GM12878 (cell line): ENCODE measurements around the gene HBD. TPM values are rescaled to one million over a fixed set of nuclear protein-coding genes. Genes with fewer than 3 reads are reported as not detected.

Experiments
- ATAC-seq: fragments of 200-7000 bp; cut with Tn5 transposase; 3 replicates; pipeline ENCODE4 v1.9.1; 2020; ENCODE audit warnings: mild to moderate bottlenecking, moderate library complexity
- BruUV-seq: library from RNA; stranded (reverse); fragments of 400-500 nt; replicated peaks from 2 replicates; lab custom pipeline; 2021; lab: Mats Ljungman, UMichigan
- CTCF ChIA-PET: fragments of 300-600 bp; sonication (Branson Sonifier 250); formaldehyde crosslinking; extraction: SDS; loops from one replicate; lab custom pipeline; 2021; ENCODE audit warnings: inconsistent platforms; lab: Yijun Ruan, JAX
- POLR2A ChIA-PET: fragments of 350-600 bp; formaldehyde crosslinking; extraction: SDS; loops from one replicate; lab custom pipeline; 2021; ENCODE audit warnings: inconsistent platforms; lab: Charles Lee
- RAD21 ChIA-PET: fragments of 300-600 bp; sonication (Branson Sonifier 250); formaldehyde crosslinking; loops from one replicate; lab custom pipeline; 2023; ENCODE audit warnings: antibody characterized with exemption; ENCODE audit not compliant: unreplicated experiment; lab: Charles Lee
- SMC1A ChIA-PET: fragments of 300-600 bp; sonication (Branson Sonifier 250); formaldehyde crosslinking; loops from one replicate; lab custom pipeline; 2023; ENCODE audit not compliant: unreplicated experiment, uncharacterized antibody; lab: Charles Lee
- DNase-seq: peaks from one replicate; pipeline ENCODE4 v3.0.0-alpha.2; 2011; ENCODE audit warnings: low read depth, low spot score
- FAIRE-seq: peaks from 3 replicates; lab custom pipeline; 2011; peaks lifted over from hg19 to GRCh38; lab: Jason Lieb, UNC
- H2AFZ ChIP-seq: 2 replicates; pipeline ENCODE4 v1.6.0; 2011; ENCODE audit warnings: low read depth, low read length, control low read depth; ENCODE audit not compliant: control insufficient read depth
- H3K27ac ChIP-seq: 2 replicates; pipeline ENCODE4 v1.5.1; 2011; ENCODE audit warnings: control low read depth; ENCODE audit not compliant: control insufficient read depth, insufficient read depth
- H3K27me3 ChIP-seq, 2 experiments: replicated peaks in 1 of 2; 2 replicates each; pipeline versions ENCODE4 v1.6.0 to v1.6.1; 2011; ENCODE audit warnings: low read length in 1 of 2; ENCODE audit not compliant: control insufficient read depth in 2 of 2, insufficient read depth in 2 of 2
- H3K36me3 ChIP-seq, 2 experiments: 2 replicates each; pipeline ENCODE4 v1.5.1; 2011; ENCODE audit warnings: low read length in 1 of 2; ENCODE audit not compliant: control insufficient read depth in 2 of 2, insufficient read depth in 2 of 2
- H3K4me1 ChIP-seq: 2 replicates; pipeline ENCODE4 v1.6.1; 2011; ENCODE audit warnings: mild to moderate bottlenecking, low read length, moderate library complexity, mixed read lengths; ENCODE audit not compliant: control insufficient read depth, insufficient read depth
- H3K4me2 ChIP-seq: 2 replicates; pipeline ENCODE4 v1.6.0; 2011; ENCODE audit warnings: control low read depth; ENCODE audit not compliant: control insufficient read depth, insufficient read depth
- H3K4me3 ChIP-seq: fragments of 200-600 bp; sonication (generic); 2 replicates; pipeline ENCODE4 v1.5.1; 2016
- H3K79me2 ChIP-seq: 2 replicates; pipeline ENCODE4 v1.6.0; 2011; ENCODE audit warnings: low read length; ENCODE audit not compliant: control insufficient read depth, insufficient read depth
- H3K9ac ChIP-seq: 2 replicates; pipeline ENCODE4 v1.8.0; 2011; ENCODE audit warnings: low read length, control low read depth, mixed read lengths; ENCODE audit not compliant: control insufficient read depth, insufficient read depth
- H3K9me3 ChIP-seq: replicated peaks from 3 replicates; pipeline ENCODE4 v1.5.1; 2011; ENCODE audit warnings: mild to moderate bottlenecking, low read length; ENCODE audit not compliant: control insufficient read depth, insufficient read depth
- H4K20me1 ChIP-seq: 2 replicates; pipeline ENCODE4 v1.6.0; 2011; ENCODE audit not compliant: control insufficient read depth, insufficient read depth
- MEF2B ChIP-seq: fragments of 450-650 bp; IDR thresholded peaks from 2 replicates; pipeline ENCODE4 v1.6.1; 2018; ENCODE audit warnings: mild to moderate bottlenecking, moderate library complexity; ENCODE audit not compliant: partially characterized antibody, poor library complexity, severe bottlenecking
- WGBS: methylation state at CpG from one replicate; pipeline ENCODE4 v1.1.6; 2016; ENCODE audit warnings: low lambda C conversion rate; ENCODE audit not compliant: insufficient replicate concordance, insufficient coverage; ENCODE audit errors: missing lambda C conversion rate; 5-methylcytosine and 5-hydroxymethylcytosine counted together
- in situ Hi-C: fragments of 300-500 bp; cut with MboI; formaldehyde crosslinking; loops from 9 replicates; pipeline ENCODE4 v1.14.3; 2018; ENCODE audit warnings: mixed read lengths
- intact Hi-C: fragments of 100-400 bp; cut with micrococcal nuclease; formaldehyde crosslinking; loops from one replicate; pipeline ENCODE4 v1.14.2; 2022; ENCODE audit not compliant: unreplicated experiment
- polyA plus RNA-seq, 11 experiments: library from polyadenylated mRNA; depleted of rRNA in 4 of 11; unstranded in 6 of 11; stranded (reverse) in 5 of 11; fragments of >200 nt; fragmentation: Nextera tagmentation in 4 of 11; fragmentation: Illumina TruSeq in 1 of 11; extraction: Ambion mirVana in 4 of 11; extraction: Trizol in 1 of 11; gene quantifications; 1 replicate in 1 of 11; 2 replicates in 10 of 11; pipeline versions ENCODE4 v1.2.1 to v1.2.3, GENCODE V29; 2011 to 2016; ENCODE audit warnings: inconsistent platforms in 2 of 11, missing spikeins in 2 of 11, low read depth in 1 of 11
- total RNA-seq, 4 experiments: library from RNA; depleted of rRNA in 3 of 4; stranded (reverse); fragments of >200 nt in 3 of 4; fragmentation: Illumina TruSeq in 1 of 4; extraction: Trizol in 1 of 4; gene quantifications; 2 replicates each; pipeline versions ENCODE4 v1.2.1 to v1.2.3, GENCODE V29; 2013 to 2021
- TF ChIP-seq, protein P1 (sequence below): IDR thresholded peaks from 2 replicates; pipeline ENCODE4 v1.6.1; 2011; ENCODE audit warnings: mild to moderate bottlenecking, low read depth, low read length, moderate library complexity; ENCODE audit not compliant: insufficient replicate concordance
- TF ChIP-seq, protein P2 (sequence below): fragments of 450-650 bp; IDR thresholded peaks from 2 replicates; pipeline ENCODE4 v1.6.1; 2018; ENCODE audit warnings: borderline replicate concordance, mild to moderate bottlenecking; ENCODE audit not compliant: partially characterized antibody

HBD gene
- total and polyA plus RNA-seq, 10 of the 15 experiments (the other 5 are each of a cell fraction or from before 2014, with no cell fraction given) = 0.11 to 0.32 TPM; not detected in 8

DNA sequence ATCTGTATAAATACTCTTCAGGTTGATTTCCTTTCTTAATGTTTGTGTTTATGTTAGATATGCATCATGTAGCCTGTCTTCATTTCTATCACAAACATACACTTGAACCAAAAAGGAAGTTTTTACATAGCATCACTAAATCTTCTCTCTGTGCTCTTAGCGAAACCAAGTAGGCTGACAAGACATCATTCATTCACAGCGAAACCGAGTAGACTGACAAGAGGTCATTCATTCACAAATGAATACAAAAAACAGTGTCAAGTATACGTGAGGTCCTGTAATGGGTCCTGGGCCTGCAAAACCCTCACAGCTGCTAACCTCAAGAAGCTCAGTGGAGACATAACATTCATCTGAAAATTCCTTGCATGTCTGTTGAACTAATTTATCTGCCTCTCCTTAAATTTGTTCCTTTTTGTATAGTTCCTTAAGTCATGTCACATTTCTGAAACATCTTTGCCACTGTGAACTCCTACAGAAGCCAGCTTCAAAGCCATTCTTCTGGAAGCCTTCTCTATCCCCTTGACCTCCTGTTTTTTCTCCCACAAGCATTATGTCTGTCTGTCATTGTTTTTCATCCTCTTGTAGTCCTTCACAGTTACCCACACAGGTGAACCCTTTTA lies 45.3 kb upstream of the HBD start:
- intact Hi-C loops (no loop called here), in situ Hi-C loops (no loop called here)
- Histone ChIP-seq H3K4me1 (no peaks in the 10 kb centered on the region), H3K9me3 (no peaks in the 10 kb centered on the region), H3K27ac (no peak overlapping the region), H3K79me2 (no peaks in the 10 kb centered on the region), H3K4me2 (no peak overlapping the region), H3K36me3 (no peaks in the 10 kb centered on the region), H4K20me1 (no peaks in the 10 kb centered on the region), H3K27me3 (no peaks in the 10 kb centered on the region), H2AFZ (no peak overlapping the region), H3K4me3 (no peak overlapping the region), H3K9ac (no peak overlapping the region)
- ATAC-seq = no peak
- ChIA-PET SMC1A (interaction anchor here (0.6 to 2.5 kb wide), 3 partner anchors 11 to 91 kb away, joined by 3 to 8 read pairs (median 3); no protein-coding TSS in a partner anchor), POLR2A (no interaction called here), RAD21 (no interaction called here), CTCF (interaction anchor here (1.0 kb wide), 1 partner anchor 11 kb away, joined by 3 read pairs; no protein-coding TSS in a partner anchor)
- TF ChIP-seq, protein P1, sequence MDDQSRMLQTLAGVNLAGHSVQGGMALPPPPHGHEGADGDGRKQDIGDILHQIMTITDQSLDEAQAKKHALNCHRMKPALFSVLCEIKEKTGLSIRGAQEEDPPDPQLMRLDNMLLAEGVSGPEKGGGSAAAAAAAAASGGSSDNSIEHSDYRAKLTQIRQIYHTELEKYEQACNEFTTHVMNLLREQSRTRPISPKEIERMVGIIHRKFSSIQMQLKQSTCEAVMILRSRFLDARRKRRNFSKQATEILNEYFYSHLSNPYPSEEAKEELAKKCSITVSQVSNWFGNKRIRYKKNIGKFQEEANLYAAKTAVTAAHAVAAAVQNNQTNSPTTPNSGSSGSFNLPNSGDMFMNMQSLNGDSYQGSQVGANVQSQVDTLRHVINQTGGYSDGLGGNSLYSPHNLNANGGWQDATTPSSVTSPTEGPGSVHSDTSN = no peak
- TF ChIP-seq, protein P2, sequence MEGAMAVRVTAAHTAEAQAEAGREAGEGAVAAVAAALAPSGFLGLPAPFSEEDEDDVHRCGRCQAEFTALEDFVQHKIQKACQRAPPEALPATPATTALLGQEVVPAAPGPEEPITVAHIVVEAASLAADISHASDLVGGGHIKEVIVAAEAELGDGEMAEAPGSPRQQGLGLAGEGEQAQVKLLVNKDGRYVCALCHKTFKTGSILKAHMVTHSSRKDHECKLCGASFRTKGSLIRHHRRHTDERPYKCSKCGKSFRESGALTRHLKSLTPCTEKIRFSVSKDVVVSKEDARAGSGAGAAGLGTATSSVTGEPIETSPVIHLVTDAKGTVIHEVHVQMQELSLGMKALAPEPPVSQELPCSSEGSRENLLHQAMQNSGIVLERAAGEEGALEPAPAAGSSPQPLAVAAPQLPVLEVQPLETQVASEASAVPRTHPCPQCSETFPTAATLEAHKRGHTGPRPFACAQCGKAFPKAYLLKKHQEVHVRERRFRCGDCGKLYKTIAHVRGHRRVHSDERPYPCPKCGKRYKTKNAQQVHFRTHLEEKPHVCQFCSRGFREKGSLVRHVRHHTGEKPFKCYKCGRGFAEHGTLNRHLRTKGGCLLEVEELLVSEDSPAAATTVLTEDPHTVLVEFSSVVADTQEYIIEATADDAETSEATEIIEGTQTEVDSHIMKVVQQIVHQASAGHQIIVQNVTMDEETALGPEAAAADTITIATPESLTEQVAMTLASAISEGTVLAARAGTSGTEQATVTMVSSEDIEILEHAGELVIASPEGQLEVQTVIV = no peak
- no peak for TF ChIP-seq MEF2B
- no TSS peak for BruUV-seq
- DNase-seq = no peak
- WGBS = 68% methylated on average over 4 of the region's 4 CpGs
- no peak for FAIRE-seq
